K562 (cell line): ENCODE measurements around the gene FDX2. TPM values are rescaled to one million over a fixed set of nuclear protein-coding genes. Genes with fewer than 3 reads are reported as not detected.

ENCODE experiments used
- C11orf30 ChIP-seq: fragments of 450-650 bp; IDR thresholded peaks from 2 replicates; pipeline ENCODE4 v1.6.1; 2016; ENCODE audit warnings: low read depth, mild to moderate bottlenecking
- CC2D1A ChIP-seq: fragments of 450-650 bp; IDR thresholded peaks from 2 replicates; pipeline ENCODE4 v1.6.1; 2017; ENCODE audit warnings: mild to moderate bottlenecking
- DACH1 ChIP-seq: fragments of 450-650 bp; IDR thresholded peaks from 2 replicates; pipeline ENCODE4 v1.6.1; 2018; ENCODE audit not compliant: partially characterized antibody
- EP400 ChIP-seq: fragments of 450-650 bp; IDR thresholded peaks from 2 replicates; pipeline ENCODE4 v1.6.1; 2017; ENCODE audit warnings: antibody characterized with exemption, mild to moderate bottlenecking, moderate library complexity
- KDM1A ChIP-seq, 2 experiments: fragments of 450-650 bp; IDR thresholded peaks; 2 replicates each; pipeline ENCODE4 v1.6.1; 2016; ENCODE audit warnings: mild to moderate bottlenecking in 2 of 2
- MXI1 ChIP-seq: IDR thresholded peaks from 2 replicates; pipeline ENCODE4 v1.6.1; 2011; ENCODE audit warnings: low read depth, mild to moderate bottlenecking, improper control_type of control experiment, low read length
- NFRKB ChIP-seq: fragments of 450-650 bp; IDR thresholded peaks from 2 replicates; pipeline ENCODE4 v1.6.1; 2016; ENCODE audit warnings: low read depth
- NR3C1 ChIP-seq: sonication (generic); formaldehyde crosslinking; IDR thresholded peaks from 2 replicates; pipeline ENCODE4 v1.8.1; 2022; ENCODE audit warnings: missing genetic modification reagents
- SMARCA5 ChIP-seq: fragments of 450-650 bp; IDR thresholded peaks from 2 replicates; pipeline ENCODE4 v1.6.1; 2016
- SP1 ChIP-seq: sonication (generic); formaldehyde crosslinking; IDR thresholded peaks from 2 replicates; pipeline ENCODE4 v1.8.1; 2022; ENCODE audit warnings: mild to moderate bottlenecking, missing genetic modification reagents
- TAL1 ChIP-seq: fragments of 450-650 bp; IDR thresholded peaks from 2 replicates; pipeline ENCODE4 v1.6.1; 2016; ENCODE audit warnings: mild to moderate bottlenecking
- U2AF2 ChIP-seq: fragments of 200-400 bp; formaldehyde crosslinking; optimal IDR thresholded peaks from 2 replicates; pipeline ENCODE3; 2017; ENCODE audit warnings: low read depth, mild to moderate bottlenecking, low read length
- YY1 ChIP-seq, 3 experiments: IDR thresholded peaks; 2 replicates each; pipeline ENCODE4 v1.6.1; 2011; ENCODE audit warnings: low read length in 2 of 3, mild to moderate bottlenecking in 2 of 3, moderate library complexity in 2 of 3, borderline replicate concordance in 1 of 3, control low read depth in 1 of 3, low read depth in 1 of 3; ENCODE audit not compliant: insufficient read depth in 3 of 3, insufficient replicate concordance in 2 of 3, control insufficient read depth in 1 of 3, insufficient read length in 1 of 3; ENCODE audit errors: extremely low read depth in 1 of 3
- ZNF12 ChIP-seq: sonication (generic); formaldehyde crosslinking; IDR thresholded peaks from 2 replicates; pipeline ENCODE4 v1.4.0; 2020; ENCODE audit warnings: mild to moderate bottlenecking, missing genetic modification reagents
- ZNF197 ChIP-seq: fragments of 200-800 bp; sonication (Bioruptor generic); IDR thresholded peaks from 2 replicates; pipeline ENCODE4 v1.6.1; 2016; ENCODE audit warnings: low read depth, missing genetic modification characterization, missing compliant biosample characterization
- ZNF707 ChIP-seq: fragments of 250-450 bp; sonication (Bioruptor Pico); conservative IDR thresholded peaks from 2 replicates; pipeline ENCODE4 v1.8.0; 2022; ENCODE audit warnings: inconsistent platforms, mild to moderate bottlenecking, moderate library complexity
- polyA plus RNA-seq, 8 experiments: library from polyadenylated mRNA; depleted of rRNA in 4 of 8; stranded (reverse) in 5 of 8; unstranded in 3 of 8; fragments of >200 nt; fragmentation: Nextera tagmentation in 2 of 8; fragmentation: Illumina TruSeq in 1 of 8; extraction: Ambion mirVana in 2 of 8; extraction: Trizol in 1 of 8; gene quantifications; 2 replicates each; pipeline versions ENCODE4 v1.2.1 to v1.2.3, GENCODE V29; 2011 to 2014; ENCODE audit warnings: inconsistent platforms in 1 of 8, missing spikeins in 1 of 8
- total RNA-seq, 7 experiments: library from RNA; depleted of rRNA in 6 of 7; stranded (reverse); fragments of >200 nt in 6 of 7; fragmentation: Illumina TruSeq in 2 of 7; extraction: Trizol in 2 of 7; gene quantifications; 2 replicates each; pipeline versions ENCODE4 v1.2.1 to v1.2.3, GENCODE V29; 2011 to 2021; ENCODE audit warnings: low replicate concordance in 1 of 7
- TF ChIP-seq, protein P1 (sequence below): fragments of 250-450 bp; sonication (Bioruptor Pico); IDR thresholded peaks from 2 replicates; pipeline ENCODE4 v1.5.1; 2021; ENCODE audit warnings: mild to moderate bottlenecking
- TF ChIP-seq, protein P2 (sequence below): fragments of 450-650 bp; IDR thresholded peaks from 2 replicates; pipeline ENCODE4 v1.6.1; 2018; ENCODE audit warnings: mild to moderate bottlenecking, low read depth; ENCODE audit not compliant: partially characterized antibody
- TF ChIP-seq, protein P3 (sequence below): fragments of 450-650 bp; IDR thresholded peaks from 2 replicates; pipeline ENCODE4 v1.6.1; 2018; ENCODE audit not compliant: partially characterized antibody
- TF ChIP-seq, protein P4 (sequence below): fragments of 250-450 bp; sonication (Bioruptor Pico); IDR thresholded peaks from 2 replicates; pipeline ENCODE4 v1.4.0; 2020; ENCODE audit warnings: mild to moderate bottlenecking, moderate library complexity

Gene FDX2
- total and polyA plus RNA-seq, 9 of the 15 experiments (the other 6 are each of a cell fraction or from before 2014, with no cell fraction given): 2.5 to 49.8 (median 29.7) TPM

DNA sequence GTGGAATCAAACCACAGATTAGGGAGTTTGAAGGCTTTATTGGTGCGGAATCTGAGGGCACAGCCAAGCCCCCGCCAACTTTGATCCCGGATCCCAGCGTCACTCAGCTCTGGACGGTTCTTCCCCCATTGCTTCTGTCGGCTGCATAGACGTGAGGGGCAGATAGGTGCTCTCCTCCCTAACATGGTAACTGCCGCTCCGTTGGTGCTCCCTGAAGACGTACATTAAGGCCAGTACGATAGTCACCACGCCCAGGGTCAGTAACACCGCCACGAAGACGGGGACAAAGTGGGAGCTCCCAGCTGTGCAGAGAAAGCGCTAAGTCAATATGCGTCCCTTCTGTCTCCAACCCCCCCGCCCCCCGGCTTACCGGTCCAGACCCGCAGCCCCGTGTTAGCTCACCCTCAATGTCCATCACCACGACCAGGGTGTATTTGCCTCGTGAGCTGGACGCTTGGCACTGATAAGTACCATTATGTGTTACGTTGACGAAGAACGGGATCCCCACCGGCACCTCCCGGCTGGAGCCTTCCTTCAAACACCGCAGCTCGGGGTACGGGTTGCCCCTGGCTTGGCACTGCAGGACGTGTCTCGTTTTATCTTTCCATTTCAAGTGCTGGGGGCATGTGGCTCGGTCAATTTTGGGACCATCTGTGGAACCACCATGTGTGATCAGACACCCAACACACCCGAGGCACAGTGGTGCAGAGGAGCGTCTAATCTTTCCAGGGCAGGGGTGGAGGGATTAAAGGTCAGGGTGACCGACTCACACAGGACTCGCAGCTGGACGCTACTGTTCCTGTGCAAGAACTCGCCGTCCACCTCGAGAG, 18.2 kb upstream of the FDX2 start (continued):
- TF ChIP-seq EP400 (no peak), SMARCA5 (no peak), KDM1A (IDR thresholded peaks at IDR 0.05) (no peak), ZNF707 (CRISPR knock-in tag) (no peak), CC2D1A (no peak), ZNF12 (CRISPR knock-in tag) (peak; percentile 68; the same call in 1 of the 2 replicates), NFRKB (no peak), NR3C1 (CRISPR knock-in tag) (no peak), C11orf30 (no peak), U2AF2 (no peak), YY1 (IDR thresholded peaks at IDR 0.05; ENCODE audit: borderline replicate concordance in 1 of 3, control insufficient read depth in 1 of 3, extremely low read depth in 1 of 3, insufficient read depth in 3 of 3, insufficient read length in 1 of 3, insufficient replicate concordance in 2 of 3, low read depth in 1 of 3, low read length in 2 of 3) (no peak), MXI1 (0 out of 2 replicates have a peak, but pooled peaks have one; percentile 2), ZNF197 (CRISPR knock-in tag) (no peak), DACH1 (no peak), TAL1 (peak; percentile 77), SP1 (CRISPR knock-in tag) (no peak)
- TF ChIP-seq, protein P1, sequence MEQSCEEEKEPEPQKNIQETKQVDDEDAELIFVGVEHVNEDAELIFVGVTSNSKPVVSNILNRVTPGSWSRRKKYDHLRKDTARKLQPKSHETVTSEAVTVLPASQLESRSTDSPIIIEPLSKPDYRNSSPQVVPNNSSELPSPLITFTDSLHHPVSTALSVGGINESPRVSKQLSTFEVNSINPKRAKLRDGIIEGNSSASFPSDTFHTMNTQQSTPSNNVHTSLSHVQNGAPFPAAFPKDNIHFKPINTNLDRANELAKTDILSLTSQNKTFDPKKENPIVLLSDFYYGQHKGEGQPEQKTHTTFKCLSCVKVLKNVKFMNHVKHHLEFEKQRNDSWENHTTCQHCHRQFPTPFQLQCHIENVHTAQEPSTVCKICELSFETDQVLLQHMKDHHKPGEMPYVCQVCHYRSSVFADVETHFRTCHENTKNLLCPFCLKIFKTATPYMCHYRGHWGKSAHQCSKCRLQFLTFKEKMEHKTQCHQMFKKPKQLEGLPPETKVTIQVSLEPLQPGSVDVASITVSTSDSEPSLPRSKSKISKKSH (CRISPR knock-in tag): no peak
- TF ChIP-seq, protein P2, sequence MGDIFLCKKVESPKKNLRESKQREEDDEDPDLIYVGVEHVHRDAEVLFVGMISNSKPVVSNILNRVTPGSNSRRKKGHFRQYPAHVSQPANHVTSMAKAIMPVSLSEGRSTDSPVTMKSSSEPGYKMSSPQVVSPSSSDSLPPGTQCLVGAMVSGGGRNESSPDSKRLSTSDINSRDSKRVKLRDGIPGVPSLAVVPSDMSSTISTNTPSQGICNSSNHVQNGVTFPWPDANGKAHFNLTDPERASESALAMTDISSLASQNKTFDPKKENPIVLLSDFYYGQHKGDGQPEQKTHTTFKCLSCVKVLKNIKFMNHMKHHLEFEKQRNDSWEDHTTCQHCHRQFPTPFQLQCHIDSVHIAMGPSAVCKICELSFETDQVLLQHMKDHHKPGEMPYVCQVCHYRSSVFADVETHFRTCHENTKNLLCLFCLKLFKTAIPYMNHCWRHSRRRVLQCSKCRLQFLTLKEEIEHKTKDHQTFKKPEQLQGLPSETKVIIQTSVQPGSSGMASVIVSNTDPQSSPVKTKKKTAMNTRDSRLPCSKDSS: no peak
- TF ChIP-seq, protein P3, sequence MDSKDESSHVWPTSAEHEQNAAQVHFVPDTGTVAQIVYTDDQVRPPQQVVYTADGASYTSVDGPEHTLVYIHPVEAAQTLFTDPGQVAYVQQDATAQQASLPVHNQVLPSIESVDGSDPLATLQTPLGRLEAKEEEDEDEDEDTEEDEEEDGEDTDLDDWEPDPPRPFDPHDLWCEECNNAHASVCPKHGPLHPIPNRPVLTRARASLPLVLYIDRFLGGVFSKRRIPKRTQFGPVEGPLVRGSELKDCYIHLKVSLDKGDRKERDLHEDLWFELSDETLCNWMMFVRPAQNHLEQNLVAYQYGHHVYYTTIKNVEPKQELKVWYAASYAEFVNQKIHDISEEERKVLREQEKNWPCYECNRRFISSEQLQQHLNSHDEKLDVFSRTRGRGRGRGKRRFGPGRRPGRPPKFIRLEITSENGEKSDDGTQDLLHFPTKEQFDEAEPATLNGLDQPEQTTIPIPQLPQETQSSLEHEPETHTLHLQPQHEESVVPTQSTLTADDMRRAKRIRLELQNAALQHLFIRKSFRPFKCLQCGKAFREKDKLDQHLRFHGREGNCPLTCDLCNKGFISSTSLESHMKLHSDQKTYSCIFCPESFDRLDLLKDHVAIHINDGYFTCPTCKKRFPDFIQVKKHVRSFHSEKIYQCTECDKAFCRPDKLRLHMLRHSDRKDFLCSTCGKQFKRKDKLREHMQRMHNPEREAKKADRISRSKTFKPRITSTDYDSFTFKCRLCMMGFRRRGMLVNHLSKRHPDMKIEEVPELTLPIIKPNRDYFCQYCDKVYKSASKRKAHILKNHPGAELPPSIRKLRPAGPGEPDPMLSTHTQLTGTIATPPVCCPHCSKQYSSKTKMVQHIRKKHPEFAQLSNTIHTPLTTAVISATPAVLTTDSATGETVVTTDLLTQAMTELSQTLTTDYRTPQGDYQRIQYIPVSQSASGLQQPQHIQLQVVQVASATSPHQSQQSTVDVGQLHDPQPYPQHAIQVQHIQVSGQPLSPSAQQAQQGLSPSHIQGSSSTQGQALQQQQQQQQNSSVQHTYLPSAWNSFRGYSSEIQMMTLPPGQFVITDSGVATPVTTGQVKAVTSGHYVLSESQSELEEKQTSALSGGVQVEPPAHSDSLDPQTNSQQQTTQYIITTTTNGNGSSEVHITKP: peak; percentile 5
- TF ChIP-seq, protein P4, sequence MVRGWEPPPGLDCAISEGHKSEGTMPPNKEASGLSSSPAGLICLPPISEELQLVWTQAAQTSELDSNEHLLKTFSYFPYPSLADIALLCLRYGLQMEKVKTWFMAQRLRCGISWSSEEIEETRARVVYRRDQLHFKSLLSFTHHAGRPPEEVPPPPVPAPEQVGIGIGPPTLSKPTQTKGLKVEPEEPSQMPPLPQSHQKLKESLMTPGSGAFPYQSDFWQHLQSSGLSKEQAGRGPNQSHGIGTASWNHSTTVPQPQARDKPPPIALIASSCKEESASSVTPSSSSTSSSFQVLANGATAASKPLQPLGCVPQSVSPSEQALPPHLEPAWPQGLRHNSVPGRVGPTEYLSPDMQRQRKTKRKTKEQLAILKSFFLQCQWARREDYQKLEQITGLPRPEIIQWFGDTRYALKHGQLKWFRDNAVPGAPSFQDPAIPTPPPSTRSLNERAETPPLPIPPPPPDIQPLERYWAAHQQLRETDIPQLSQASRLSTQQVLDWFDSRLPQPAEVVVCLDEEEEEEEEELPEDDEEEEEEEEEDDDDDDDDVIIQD (CRISPR knock-in tag): no peak
